GM19193 (cell line): Measurements from ENCODE around the gene TMX4.

ENCODE experiments used
- POLR2A ChIP-seq: IDR thresholded peaks from 4 replicates; pipeline ENCODE4 v1.6.1; 2011; ENCODE audit not compliant: insufficient read depth, insufficient read length; ENCODE audit errors: extremely low read depth

Gene TMX4

GRCh38 chr20:7993703-7994102, 25.9 kb downstream of the TMX4 start:
- no peak for TF ChIP-seq POLR2A

GRCh38 chr20:7993238-7993637, 26.3 kb downstream of the TMX4 start:
- TF ChIP-seq POLR2A, result no peak

- no peak for TF ChIP-seq POLR2A
These were observed 29.2 kb downstream of the TMX4 start for GRCh38 chr20:7990385-7990784.

- TF ChIP-seq POLR2A, result no peak
These were observed 30.2 kb downstream of the TMX4 start for GRCh38 chr20:7989379-7989778.

GRCh38 chr20:7985916-7986315, 33.6 kb downstream of the TMX4 start:
- TF ChIP-seq POLR2A, result no peak

GRCh38 chr20:7984192-7984591, 35.4 kb downstream of the TMX4 start:
- TF ChIP-seq POLR2A, result no peak

- no peak for TF ChIP-seq POLR2A
These were observed 38.2 kb downstream of the TMX4 start for GRCh38 chr20:7981374-7981773.

GRCh38 chr20:7980332-7981046, 39.1 kb downstream of the TMX4 start:
- no peak for TF ChIP-seq POLR2A

- TF ChIP-seq POLR2A, result no peak
These were observed 41.9 kb downstream of the TMX4 start for GRCh38 chr20:7977709-7978108.

- no peak for TF ChIP-seq POLR2A
These were observed 43.6 kb downstream of the TMX4 start for GRCh38 chr20:7975851-7976414.

- no peak for TF ChIP-seq POLR2A
These were observed 44.7 kb downstream of the TMX4 start for GRCh38 chr20:7974785-7975435.

GRCh38 chr20:7971536-7972280, 47.9 kb downstream of the TMX4 start:
- TF ChIP-seq POLR2A, result no peak

GRCh38 chr20:7967199-7967844, 52.2 kb downstream of the TMX4 start:
- no peak for TF ChIP-seq POLR2A

- no peak for TF ChIP-seq POLR2A
These were observed 53.4 kb downstream of the TMX4 start for GRCh38 chr20:7966176-7966575.

- TF ChIP-seq POLR2A, result no peak
These were observed 60.1 kb downstream of the TMX4 start for GRCh38 chr20:7959484-7959883.
